Measurements from ENCODE around the gene DTD1.

GRCh38 chr20:18742841-18743240 lies 155.0 kb downstream of the DTD1 start:
- no peak for TF ChIP-seq CTCF (IDR thresholded peaks at IDR 0.05; ENCODE audit: insufficient read depth, low read length, poor library complexity, severe bottlenecking)
- no peak for TF ChIP-seq EZH2phosphoT487 (conservative IDR thresholded peaks at IDR 0.05; ENCODE audit: low read length)

Data from SU-DHL-6 (cell line).